ENCODE measurements around the gene TOMM40.

TOMM40 gene

DNA sequence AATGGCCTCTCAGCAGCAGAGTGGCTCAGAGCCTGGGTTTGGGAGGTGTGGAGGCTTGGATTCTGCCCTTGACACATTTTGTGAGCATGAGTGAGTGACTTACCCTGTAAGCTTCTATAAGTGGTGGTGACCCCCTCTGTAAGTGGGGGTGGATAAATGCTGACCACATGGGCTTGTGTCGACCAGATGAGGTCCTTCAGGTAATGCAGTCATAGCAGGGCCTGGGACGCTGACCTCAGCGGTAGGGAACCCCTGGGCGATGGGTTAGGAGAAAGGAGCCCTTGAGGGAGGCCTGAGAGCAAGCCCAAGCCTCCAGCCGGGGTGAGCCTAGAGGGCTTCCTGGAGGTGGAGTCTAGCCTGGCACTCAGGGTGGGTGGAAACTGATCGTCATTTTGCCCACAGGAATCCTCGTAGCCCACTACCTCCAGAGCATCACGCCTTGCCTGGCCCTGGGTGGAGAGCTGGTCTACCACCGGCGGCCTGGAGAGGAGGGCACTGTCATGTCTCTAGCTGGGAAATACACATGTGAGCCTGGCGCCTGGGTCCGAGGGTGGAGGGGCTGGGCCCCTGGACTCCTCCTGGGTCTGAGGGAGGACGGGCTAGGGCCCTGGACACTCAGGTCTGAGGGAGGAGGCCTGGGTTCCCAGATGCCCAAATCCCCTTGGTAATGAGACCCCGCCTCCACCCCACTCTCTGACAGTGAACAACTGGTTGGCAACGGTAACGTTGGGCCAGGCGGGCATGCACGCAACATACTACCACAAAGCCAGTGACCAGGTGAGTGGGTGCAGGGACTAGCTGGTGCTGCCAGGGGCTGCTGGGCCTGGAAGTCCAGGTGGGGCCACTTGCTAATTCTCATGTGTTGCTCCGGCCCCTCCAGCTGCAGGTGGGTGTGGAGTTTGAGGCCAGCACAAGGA is 9.5 kb downstream of the TOMM40 start:
- TF ChIP-seq, protein P1, sequence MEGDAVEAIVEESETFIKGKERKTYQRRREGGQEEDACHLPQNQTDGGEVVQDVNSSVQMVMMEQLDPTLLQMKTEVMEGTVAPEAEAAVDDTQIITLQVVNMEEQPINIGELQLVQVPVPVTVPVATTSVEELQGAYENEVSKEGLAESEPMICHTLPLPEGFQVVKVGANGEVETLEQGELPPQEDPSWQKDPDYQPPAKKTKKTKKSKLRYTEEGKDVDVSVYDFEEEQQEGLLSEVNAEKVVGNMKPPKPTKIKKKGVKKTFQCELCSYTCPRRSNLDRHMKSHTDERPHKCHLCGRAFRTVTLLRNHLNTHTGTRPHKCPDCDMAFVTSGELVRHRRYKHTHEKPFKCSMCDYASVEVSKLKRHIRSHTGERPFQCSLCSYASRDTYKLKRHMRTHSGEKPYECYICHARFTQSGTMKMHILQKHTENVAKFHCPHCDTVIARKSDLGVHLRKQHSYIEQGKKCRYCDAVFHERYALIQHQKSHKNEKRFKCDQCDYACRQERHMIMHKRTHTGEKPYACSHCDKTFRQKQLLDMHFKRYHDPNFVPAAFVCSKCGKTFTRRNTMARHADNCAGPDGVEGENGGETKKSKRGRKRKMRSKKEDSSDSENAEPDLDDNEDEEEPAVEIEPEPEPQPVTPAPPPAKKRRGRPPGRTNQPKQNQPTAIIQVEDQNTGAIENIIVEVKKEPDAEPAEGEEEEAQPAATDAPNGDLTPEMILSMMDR (IDR thresholded peaks at IDR 0.05; ENCODE audit: borderline replicate concordance, insufficient read depth, low read depth, low read length) = no peak
- no peak overlapping the region for H3K4me3 ChIP-seq (ENCODE audit: low read depth, low read length)

DNA sequence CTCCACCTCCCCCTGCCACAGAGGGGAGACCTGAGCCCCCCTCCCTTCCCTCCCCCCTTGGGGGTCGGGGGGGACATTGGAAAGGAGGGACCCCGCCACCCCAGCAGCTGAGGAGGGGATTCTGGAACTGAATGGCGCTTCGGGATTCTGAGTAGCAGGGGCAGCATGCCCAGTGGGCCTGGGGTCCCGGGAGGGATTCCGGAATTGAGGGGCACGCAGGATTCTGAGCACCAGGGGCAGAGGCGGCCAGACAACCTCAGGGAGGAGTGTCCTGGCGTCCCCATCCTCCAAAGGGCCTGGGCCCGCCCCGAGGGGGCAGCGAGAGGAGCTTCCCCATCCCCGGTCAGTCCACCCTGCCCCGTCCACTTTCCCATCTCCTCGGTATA is 12.2 kb downstream of the TOMM40 start:
- TF ChIP-seq, protein P1 (IDR thresholded peaks at IDR 0.05; ENCODE audit: borderline replicate concordance, insufficient read depth, low read depth, low read length) = no peak
- H3K4me3 ChIP-seq (ENCODE audit: low read depth, low read length) = no peak overlapping the region

DNA sequence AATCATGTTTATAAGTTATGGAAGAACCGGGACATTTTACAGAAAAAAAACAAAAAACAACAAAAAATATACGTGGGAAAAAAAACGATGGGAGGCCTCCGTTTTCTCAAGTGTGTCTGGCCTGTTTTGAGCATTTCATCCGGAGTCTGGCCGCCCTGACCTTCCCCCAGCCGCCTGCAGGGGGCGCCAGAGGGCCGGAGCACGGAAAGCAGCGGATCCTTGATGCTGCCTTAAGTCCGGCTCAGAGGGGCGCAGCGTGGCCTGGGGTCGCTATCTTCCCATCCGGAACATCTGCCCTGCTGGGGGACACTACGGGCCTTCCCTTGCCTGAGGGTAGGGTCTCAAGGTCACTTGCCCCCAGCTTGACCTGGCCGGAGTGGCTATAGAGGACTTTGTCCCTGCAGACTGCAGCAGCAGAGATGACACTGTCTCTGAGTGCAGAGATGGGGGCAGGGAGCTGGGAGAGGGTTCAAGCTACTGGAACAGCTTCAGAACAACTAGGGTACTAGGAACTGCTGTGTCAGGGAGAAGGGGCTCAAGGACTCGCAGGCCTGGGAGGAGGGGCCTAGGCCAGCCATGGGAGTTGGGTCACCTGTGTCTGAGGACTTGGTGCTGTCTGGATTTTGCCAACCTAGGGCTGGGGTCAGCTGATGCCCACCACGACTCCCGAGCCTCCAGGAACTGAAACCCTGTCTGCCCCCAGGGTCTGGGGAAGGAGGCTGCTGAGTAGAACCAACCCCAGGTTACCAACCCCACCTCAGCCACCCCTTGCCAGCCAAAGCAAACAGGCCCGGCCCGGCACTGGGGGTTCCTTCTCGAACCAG is 12.8 kb downstream of the TOMM40 start:
- no peak overlapping the region for H3K4me3 ChIP-seq (ENCODE audit: low read depth, low read length)
- TF ChIP-seq, protein P1 (IDR thresholded peaks at IDR 0.05; ENCODE audit: borderline replicate concordance, insufficient read depth, low read depth, low read length) = peak; percentile 95

DNA sequence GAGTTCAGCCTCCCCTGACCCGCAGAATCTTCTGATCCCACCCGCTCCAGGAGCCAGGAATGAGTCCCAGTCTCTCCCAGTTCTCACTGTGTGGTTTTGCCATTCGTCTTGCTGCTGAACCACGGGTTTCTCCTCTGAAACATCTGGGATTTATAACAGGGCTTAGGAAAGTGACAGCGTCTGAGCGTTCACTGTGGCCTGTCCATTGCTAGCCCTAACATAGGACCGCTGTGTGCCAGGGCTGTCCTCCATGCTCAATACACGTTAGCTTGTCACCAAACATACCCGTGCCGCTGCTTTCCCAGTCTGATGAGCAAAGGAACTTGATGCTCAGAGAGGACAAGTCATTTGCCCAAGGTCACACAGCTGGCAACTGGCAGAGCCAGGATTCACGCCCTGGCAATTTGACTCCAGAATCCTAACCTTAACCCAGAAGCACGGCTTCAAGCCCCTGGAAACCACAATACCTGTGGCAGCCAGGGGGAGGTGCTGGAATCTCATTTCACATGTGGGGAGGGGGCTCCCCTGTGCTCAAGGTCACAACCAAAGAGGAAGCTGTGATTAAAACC is 13.5 kb downstream of the TOMM40 start:
- no peak overlapping the region for H3K4me3 ChIP-seq (ENCODE audit: low read depth, low read length)
- TF ChIP-seq, protein P1 (IDR thresholded peaks at IDR 0.05; ENCODE audit: borderline replicate concordance, insufficient read depth, low read depth, low read length) = 0 out of 2 replicates have a peak, but pooled peaks have one; percentile 21

DNA sequence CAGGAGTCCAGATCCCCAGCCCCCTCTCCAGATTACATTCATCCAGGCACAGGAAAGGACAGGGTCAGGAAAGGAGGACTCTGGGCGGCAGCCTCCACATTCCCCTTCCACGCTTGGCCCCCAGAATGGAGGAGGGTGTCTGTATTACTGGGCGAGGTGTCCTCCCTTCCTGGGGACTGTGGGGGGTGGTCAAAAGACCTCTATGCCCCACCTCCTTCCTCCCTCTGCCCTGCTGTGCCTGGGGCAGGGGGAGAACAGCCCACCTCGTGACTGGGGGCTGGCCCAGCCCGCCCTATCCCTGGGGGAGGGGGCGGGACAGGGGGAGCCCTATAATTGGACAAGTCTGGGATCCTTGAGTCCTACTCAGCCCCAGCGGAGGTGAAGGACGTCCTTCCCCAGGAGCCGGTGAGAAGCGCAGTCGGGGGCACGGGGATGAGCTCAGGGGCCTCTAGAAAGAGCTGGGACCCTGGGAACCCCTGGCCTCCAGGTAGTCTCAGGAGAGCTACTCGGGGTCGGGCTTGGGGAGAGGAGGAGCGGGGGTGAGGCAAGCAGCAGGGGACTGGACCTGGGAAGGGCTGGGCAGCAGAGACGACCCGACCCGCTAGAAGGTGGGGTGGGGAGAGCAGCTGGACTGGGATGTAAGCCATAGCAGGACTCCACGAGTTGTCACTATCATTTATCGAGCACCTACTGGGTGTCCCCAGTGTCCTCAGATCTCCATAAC is 14.5 kb downstream of the TOMM40 start, which contains the start of gene APOE:
Gene APOE, plus strand, starts transcription at position 360 of the 724 bp plus-strand sequence. CDS start 829 bp downstream, outside the sequence.
- no peak within 1 kb of the TSS for H3K4me3 ChIP-seq (ENCODE audit: low read depth, low read length)
- TF ChIP-seq, protein P1 (IDR thresholded peaks at IDR 0.05; ENCODE audit: borderline replicate concordance, insufficient read depth, low read depth, low read length) = no peak

DNA sequence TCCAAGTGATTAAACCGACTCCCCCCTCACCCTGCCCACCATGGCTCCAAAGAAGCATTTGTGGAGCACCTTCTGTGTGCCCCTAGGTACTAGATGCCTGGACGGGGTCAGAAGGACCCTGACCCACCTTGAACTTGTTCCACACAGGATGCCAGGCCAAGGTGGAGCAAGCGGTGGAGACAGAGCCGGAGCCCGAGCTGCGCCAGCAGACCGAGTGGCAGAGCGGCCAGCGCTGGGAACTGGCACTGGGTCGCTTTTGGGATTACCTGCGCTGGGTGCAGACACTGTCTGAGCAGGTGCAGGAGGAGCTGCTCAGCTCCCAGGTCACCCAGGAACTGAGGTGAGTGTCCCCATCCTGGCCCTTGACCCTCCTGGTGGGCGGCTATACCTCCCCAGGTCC is 16.6 kb downstream of the TOMM40 start:
- TF ChIP-seq, protein P1 (IDR thresholded peaks at IDR 0.05; ENCODE audit: borderline replicate concordance, insufficient read depth, low read depth, low read length) = no peak

More for the DNA sequence above, 16.6 kb downstream of the TOMM40 start:
- H3K4me3 ChIP-seq (ENCODE audit: low read depth, low read length) = no peak overlapping the region

Data from GM12875 (cell line).